Activated B cell treated with CpG ODN at 0.5 μM for 24 hours (primary cell): ENCODE results near the gene MCHR1. TPM values are rescaled to one million over a fixed set of nuclear protein-coding genes. Genes with fewer than 3 reads are reported as not detected.

Experiments
- ATAC-seq: fragments of 200-7000 bp; cut with Tn5 transposase; one replicate; pipeline ENCODE4 v1.10.0; 2021; ENCODE audit warnings: low read depth, mild to moderate bottlenecking, moderate library complexity
- CTCF ChIA-PET: fragments of 350-600 bp; sonication (Branson Sonifier 250); formaldehyde crosslinking; loops from one replicate; lab custom pipeline; 2021; ENCODE audit warnings: antibody characterized with exemption; lab: Charles Lee
- POLR2A ChIA-PET: fragments of 350-600 bp; sonication (Branson Sonifier 250); formaldehyde crosslinking; loops from one replicate; lab custom pipeline; 2021; ENCODE audit warnings: antibody characterized with exemption; lab: Charles Lee
- DNase-seq: peaks from one replicate; pipeline ENCODE4 v3.0.0; 2022
- H3K27ac Mint-ChIP-seq: one replicate; pipeline ENCODE4 v1.8.0; 2020; ENCODE audit warnings: mixed read lengths
- H3K27me3 Mint-ChIP-seq: one replicate; pipeline ENCODE4 v1.8.0; 2021; ENCODE audit warnings: mixed read lengths
- H3K36me3 Mint-ChIP-seq: one replicate; pipeline ENCODE4 v1.8.0; 2021; ENCODE audit warnings: low read depth, mixed read lengths
- H3K4me1 Mint-ChIP-seq: one replicate; pipeline ENCODE4 v1.8.0; 2021; ENCODE audit warnings: mixed read lengths
- H3K4me3 Mint-ChIP-seq: one replicate; pipeline ENCODE4 v1.8.0; 2020; ENCODE audit warnings: mild to moderate bottlenecking, mixed read lengths
- H3K9me3 Mint-ChIP-seq: one replicate; pipeline ENCODE4 v1.8.0; 2020; ENCODE audit warnings: mixed read lengths
- CTCF ChIP-seq: fragments of 200-600 bp; IDR thresholded peaks from one replicate; pipeline ENCODE4 v1.8.0; 2022; ENCODE audit warnings: antibody characterized with exemption, mild to moderate bottlenecking
- intact Hi-C: fragments of 100-400 bp; cut with micrococcal nuclease; formaldehyde crosslinking; loops from one replicate; pipeline ENCODE4 v1.15.1; 2024
- total RNA-seq: library from RNA; stranded (reverse); gene quantifications from 2 replicates; pipeline ENCODE4 v1.2.3, GENCODE V29; 2022

Gene MCHR1
- total RNA-seq, 1 donor from 2014 or later: not detected

- POLR2A ChIA-PET: interaction anchor here (0.6 to 1.9 kb wide), 3 partner anchors 11 to 591 kb away, joined by 3 to 12 read pairs (median 9); no protein-coding TSS in a partner anchor
- peak overlapping the region; percentile 63 for H3K27ac Mint-ChIP-seq
- peaks cover 11% of the 10 kb centered on the region for H3K36me3 Mint-ChIP-seq
- no peak for ATAC-seq
- DNase-seq: no peak
- no peaks in the 10 kb centered on the region for H3K9me3 Mint-ChIP-seq
- H3K4me3 Mint-ChIP-seq: peak overlapping the region; percentile 98
- no peaks in the 10 kb centered on the region for H3K27me3 Mint-ChIP-seq
- TF ChIP-seq CTCF: no peak
- intact Hi-C loops: loop anchor here (5.0 to 10.0 kb wide), 3 partner anchors 263 to 590 kb away; partner anchors contain the start of gene SGSM3
- peaks cover 51% of the 10 kb centered on the region for H3K4me1 Mint-ChIP-seq
- CTCF ChIA-PET: interaction anchor here (1.0 to 3.0 kb wide), 5 partner anchors 11 to 198 kb away, joined by 3 to 10 read pairs (median 8); no protein-coding TSS in a partner anchor
Measured at GRCh38 chr22:40635043-40635939, 44.0 kb upstream of the MCHR1 start.

GRCh38 chr22:40635940-40636379 lies 43.3 kb upstream of the MCHR1 start:
- peak overlapping the region; percentile 98 for H3K4me3 Mint-ChIP-seq
- POLR2A ChIA-PET: interaction anchor here (0.5 to 3.0 kb wide), 19 partner anchors 9 to 1295 kb away, joined by 3 to 41 read pairs (median 6); no protein-coding TSS in a partner anchor
- H3K9me3 Mint-ChIP-seq: no peaks in the 10 kb centered on the region

GRCh38 chr22:40636380-40637182 lies 42.7 kb upstream of the MCHR1 start, which contains the start of gene MRTFA:
TSS of gene MRTFA (minus strand) at chr22:40636719.
- H3K27me3 Mint-ChIP-seq: no peaks in the 10 kb centered on the region
- POLR2A ChIA-PET: interaction anchor here (0.5 to 3.0 kb wide), 32 partner anchors 9 to 1294 kb away, joined by 3 to 41 read pairs (median 5); partner anchors contain the start of genes ST13 and XPNPEP3
- ATAC-seq: peak; percentile 93
- peak; percentile 95 for DNase-seq
- no peaks in the 10 kb centered on the region for H3K9me3 Mint-ChIP-seq
- no peak for TF ChIP-seq CTCF
- peak within 1 kb of the TSS; percentile 98 for H3K4me3 Mint-ChIP-seq
- peaks cover 11% of the 10 kb centered on the region for H3K36me3 Mint-ChIP-seq
- peaks cover 45% of the 10 kb centered on the region for H3K4me1 Mint-ChIP-seq
- peak within 1 kb of the TSS; percentile 95 for H3K27ac Mint-ChIP-seq
- intact Hi-C loops: loop anchor here (1.0 to 10.0 kb wide), 10 partner anchors 10 to 592 kb away; partner anchors contain the start of genes ADSL, SGSM3, ST13 and TNRC6B
- CTCF ChIA-PET: interaction anchor here (1.5 to 3.0 kb wide), 3 partner anchors 9 to 200 kb away, joined by 4 to 10 read pairs (median 9); no protein-coding TSS in a partner anchor

More at GRCh38 chr22:40635940-40636379, 43.3 kb upstream of the MCHR1 start:
- TF ChIP-seq CTCF: no peak
- DNase-seq (no peak), ATAC-seq (no peak)
- CTCF ChIA-PET: interaction anchor here (3.0 kb wide), 1 partner anchor 10 kb away, joined by 10 read pairs; no protein-coding TSS in a partner anchor
- intact Hi-C loops: loop anchor here (1.0 to 10.0 kb wide), 9 partner anchors 10 to 591 kb away; partner anchors contain the start of genes ADSL, SGSM3, ST13 and XPNPEP3
- peaks cover 11% of the 10 kb centered on the region for H3K36me3 Mint-ChIP-seq
- no peaks in the 10 kb centered on the region for H3K27me3 Mint-ChIP-seq
- peaks cover 49% of the 10 kb centered on the region for H3K4me1 Mint-ChIP-seq
- peak overlapping the region; percentile 63 for H3K27ac Mint-ChIP-seq

GRCh38 chr22:40637183-40638150 lies 41.8 kb upstream of the MCHR1 start:
- H3K4me3 Mint-ChIP-seq: peak overlapping the region; percentile 98
- peaks cover 38% of the 10 kb centered on the region for H3K4me1 Mint-ChIP-seq
- H3K27ac Mint-ChIP-seq: peak overlapping the region; percentile 95
- ChIA-PET POLR2A (interaction anchor here (0.5 to 3.0 kb wide), 28 partner anchors 9 to 744 kb away, joined by 3 to 41 read pairs (median 5); partner anchors contain the start of genes ST13 and XPNPEP3), CTCF (interaction anchor here (1.5 to 3.0 kb wide), 3 partner anchors 9 to 201 kb away, joined by 4 to 10 read pairs (median 9); no protein-coding TSS in a partner anchor)
- H3K27me3 Mint-ChIP-seq: no peaks in the 10 kb centered on the region
- ATAC-seq (peak; percentile 7), DNase-seq (no peak)
- TF ChIP-seq CTCF: no peak
- intact Hi-C loops: loop anchor here (1.0 to 10.0 kb wide), 7 partner anchors 45 to 593 kb away; partner anchors contain the start of genes SGSM3, ST13, TNRC6B and XPNPEP3
- peaks cover 7% of the 10 kb centered on the region for H3K36me3 Mint-ChIP-seq
- H3K9me3 Mint-ChIP-seq: no peaks in the 10 kb centered on the region
